NCI-H526 (cell line): ENCODE results near the gene PVALB.

ENCODE experiments used
- DNase-seq, 2 experiments: peaks; one replicate each; lab custom pipeline; 2025; lab: John Stamatoyannopoulos, UW

PVALB gene

DNA sequence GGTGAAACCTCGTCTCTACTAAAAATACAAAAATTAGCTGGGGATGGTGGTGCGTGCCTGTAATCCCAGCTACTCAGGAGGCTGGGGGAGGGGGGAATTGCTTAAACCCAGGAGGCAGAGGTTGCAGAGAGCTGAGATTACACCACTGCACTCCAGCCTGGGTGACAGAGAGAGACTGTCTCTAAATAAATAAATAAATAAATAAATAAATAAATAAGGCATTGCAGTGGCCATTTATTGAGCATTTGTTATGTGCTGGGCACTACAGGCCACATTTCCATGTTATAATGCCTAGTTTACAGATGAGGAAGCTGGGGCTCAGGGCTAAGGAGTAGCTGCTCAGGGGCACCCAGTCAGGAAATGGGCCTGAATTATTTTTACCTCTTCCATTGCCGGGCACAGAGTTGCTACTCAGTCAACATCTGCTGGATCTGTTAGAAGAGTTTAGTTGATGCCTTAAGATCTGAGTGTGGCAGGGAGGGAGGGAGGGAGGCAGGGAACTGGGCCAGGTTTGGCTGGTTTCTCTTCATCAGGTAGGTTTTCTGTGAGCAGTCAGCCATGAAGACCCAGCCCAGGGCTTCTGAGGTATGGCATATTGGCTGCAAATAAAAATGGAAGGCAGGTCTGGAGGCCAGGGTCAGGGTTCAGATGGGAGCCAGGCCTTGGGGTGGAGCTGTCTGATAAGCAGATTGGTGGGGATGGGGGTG, 5.6 kb downstream of the PVALB start:
- DNase-seq, result no peak

DNA sequence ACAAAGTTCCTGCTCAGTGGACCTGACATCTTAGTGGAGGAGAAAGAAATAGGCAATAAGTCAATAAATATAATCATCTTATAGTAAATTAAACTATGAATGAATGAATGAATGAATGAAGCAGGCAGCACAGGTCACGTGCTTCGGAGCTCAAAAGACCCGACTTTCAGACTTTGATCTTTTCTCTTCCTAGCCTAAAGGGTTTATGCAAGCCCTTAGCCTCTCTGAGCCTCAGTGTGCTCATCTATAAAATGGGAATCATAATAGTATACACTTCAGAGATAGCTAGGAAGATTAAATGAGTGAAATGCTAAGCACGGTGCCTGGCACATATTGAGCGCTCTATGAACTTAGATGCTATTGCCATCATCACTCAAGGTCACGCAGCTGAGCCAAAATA, 7.5 kb downstream of the PVALB start:
- no peak for DNase-seq

DNA sequence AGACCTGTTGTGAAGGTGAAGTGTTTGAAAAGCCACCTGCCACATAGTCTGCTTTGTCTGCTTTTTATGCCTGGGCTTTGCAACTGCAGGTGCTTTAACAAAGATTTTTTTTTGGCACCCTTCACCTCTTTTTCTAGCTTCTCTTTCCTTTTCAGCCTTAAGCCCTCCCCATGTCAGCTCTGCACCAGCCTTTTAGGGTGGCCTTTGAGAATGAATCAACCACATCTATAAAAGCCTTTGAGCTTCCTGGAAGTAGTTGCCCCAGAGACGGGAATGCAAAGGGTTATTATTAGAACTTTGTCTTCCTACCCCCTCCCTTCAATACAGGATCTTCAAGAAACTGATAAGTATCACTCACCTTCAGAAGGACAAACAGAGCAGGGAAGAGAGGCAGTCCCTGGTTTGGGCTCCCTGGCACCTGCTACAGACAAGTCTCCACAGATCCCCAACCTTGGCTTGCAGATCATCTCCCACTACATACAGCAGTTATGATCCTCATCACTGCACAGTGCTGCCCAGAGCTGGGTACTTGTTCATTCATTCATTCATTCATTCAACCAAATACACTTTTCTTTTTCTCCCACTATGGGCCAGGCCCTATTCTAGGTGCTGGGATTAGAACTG, 8.0 kb downstream of the PVALB start:
- DNase-seq, result no peak

DNA sequence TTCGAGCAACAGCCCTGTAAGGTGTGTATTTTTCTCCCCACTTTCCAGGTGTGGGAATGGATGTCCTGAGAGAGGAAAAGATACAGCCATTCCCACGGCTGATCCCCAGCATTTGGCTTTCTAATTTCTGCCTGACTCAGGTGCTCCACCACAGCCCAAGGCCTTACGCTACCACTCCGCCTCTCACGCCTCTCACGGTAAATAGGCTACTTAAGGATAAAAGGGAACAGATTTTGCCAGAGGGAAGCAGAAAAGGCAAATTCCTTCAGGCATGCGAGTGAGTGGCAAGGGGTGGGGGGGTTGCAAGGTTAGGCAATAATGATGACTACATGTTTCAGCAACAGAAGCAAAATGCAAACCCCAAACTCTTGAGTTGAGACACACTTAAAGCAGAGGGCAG, 9.2 kb downstream of the PVALB start:
- no peak for DNase-seq

DNA sequence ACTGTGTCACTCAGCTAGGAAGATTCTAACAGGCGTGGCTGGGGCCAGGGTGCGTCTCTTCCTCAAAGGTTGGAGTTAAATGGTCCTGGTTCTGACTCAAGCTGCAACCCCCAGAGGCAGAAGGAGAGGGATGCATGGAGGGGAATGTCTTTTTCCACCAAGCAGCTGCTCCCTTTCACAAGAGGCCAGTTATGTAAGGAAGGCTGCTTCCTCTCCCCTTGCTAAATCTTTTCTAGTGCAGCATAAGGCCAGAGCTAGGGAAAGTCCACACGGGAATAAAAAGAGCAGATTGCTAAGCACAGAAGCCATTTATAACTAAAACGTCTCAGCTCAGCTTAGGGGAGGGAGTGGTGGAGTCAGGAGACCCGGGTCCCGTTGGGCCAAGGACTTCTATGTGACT, 10.0 kb downstream of the PVALB start:
- DNase-seq, result no peak

DNA sequence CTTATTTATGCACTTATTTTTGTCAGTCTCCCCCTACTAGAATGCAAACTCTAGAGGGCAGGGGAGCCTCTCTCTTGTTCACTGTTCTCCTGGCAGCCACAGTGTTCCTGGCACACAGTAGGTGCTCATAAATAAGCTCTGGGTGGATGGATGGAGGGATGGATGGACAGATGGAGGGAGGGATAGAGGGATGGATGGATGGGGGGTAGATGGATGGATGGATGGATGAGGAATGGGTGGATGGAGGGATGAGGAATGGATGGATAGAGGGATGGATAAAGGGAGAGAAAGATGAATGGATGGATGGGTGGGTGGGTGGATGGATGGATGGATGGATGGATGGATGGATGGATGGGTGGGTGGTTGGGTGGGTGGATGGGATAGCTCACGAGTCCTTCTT, 13.5 kb downstream of the PVALB start:
- no peak for DNase-seq

DNA sequence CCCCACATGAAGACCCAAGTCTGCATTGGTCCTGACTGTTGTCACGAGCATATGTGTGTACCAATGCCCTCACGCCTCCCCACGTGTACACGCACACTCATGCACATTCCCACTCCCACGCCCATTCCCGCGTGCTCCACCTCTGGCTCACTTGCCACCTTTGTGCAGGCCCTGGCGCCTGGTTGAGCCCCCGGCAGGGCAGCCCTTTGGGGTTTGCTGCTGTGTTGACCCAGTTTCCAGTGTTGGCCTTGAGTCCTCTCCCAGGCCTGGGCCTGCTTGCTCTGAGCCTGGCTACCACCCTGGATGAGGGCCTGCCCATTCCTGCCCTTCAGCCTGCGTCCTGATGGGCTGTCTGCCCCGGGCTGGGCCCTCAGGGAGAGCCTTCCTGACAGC, 18.2 kb downstream of the PVALB start:
- no peak for DNase-seq

DNA sequence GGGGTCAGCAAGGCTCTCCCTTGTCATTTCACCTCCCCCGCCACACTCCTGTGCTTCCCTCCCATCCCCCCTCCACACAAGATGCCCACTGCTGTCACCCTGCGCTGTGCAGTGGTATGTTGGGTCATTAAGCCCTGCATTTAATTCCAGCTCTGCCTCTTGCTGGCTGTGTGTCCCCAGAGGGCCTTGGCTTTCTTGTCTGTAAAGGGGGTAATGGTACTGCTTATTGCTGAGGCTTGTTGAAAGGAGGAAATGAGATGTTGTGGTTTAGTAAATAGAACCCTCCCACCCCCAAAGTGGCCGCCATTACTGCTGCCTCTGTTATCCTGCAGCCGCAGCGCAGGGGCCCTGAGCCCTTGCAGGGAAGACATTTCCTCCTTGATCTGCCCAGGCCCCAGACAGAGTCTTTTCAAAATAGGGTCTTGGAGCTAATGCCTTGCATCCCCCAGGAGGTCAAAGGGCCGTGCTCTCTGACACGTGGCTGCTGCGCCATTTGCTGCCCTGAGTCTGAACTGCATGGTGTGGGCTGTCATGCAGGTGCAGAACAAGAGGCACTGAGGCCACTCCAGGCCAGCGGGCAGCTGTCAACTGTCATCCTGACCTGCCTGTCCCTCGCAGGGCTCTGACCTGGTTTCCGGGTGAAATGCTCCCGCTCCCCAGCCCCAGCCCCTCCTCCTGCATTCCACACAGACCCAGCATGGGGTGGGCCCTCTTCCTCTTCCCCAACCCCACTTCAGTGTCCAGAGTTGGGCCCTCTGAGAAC, 18.7 kb downstream of the PVALB start:
- DNase-seq, result no peak

DNA sequence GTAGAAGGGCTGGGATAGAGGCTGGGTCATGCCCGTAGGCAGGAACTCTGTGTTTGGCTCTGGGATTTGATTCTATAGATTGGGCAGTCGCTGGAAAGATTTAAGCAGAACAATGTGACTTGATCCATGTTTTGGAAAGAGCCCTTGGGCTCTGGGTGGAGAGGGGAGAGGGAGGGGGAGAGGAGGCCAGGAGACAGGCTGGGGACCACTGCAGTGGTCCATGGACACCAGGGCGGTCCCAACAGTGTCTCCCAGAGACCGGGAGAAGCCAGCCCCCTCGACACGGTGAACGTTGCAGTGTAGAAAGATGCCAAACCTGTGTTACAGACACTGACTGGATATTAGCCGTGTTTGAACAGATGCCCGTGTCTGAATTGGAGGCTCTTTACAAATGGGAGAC, 19.5 kb downstream of the PVALB start:
- no peak for DNase-seq

DNA sequence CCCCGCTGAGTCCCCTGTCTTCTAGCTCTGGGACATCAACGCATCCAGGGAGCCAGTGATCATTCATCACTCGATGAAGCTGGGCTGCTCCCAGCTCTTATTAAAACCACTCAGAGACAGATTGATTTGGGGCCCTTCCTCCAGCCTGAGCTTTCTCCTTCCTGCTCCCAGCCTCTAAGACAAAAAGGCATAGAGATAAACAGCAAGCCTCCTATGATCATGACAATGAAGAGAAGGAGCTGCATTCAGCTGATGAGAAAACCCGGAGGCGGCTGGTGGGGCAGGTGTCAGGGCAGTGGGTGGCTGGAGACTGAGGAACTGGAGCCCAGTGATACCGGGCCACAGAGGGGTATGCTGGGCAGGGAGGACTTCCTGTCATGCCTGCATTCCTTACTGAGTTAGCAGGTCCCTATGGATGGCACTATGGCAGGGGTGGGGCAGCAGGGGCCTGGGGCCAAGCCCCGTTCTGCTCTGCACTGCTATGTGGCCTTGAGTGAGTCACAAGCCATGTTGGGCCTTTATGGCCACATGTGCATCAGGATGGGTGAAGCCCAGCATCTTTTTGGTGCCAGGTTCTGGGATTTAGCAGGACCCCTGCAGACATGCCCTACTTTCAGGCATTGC, 20.2 kb downstream of the PVALB start:
- no peak for DNase-seq

DNA sequence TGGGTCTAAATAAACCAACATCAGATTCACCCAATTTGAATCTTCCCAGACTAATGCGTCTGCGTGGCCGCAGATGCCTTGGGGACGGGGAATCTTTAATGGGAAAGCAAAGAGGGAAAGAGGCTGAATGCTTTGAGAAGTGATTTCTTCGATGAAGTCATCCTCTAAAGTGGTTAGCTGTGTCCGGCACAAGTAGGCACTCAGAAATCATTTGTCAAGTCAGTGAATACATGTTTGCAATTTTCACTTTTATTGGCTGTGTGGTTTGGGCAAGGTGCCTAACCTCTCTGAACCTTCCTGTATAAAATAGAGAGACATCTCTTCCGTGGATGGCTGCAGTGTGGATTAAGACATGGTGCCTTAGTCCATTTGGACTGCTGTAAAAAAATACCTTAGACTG, 21.2 kb downstream of the PVALB start:
- DNase-seq, result no peak

DNA sequence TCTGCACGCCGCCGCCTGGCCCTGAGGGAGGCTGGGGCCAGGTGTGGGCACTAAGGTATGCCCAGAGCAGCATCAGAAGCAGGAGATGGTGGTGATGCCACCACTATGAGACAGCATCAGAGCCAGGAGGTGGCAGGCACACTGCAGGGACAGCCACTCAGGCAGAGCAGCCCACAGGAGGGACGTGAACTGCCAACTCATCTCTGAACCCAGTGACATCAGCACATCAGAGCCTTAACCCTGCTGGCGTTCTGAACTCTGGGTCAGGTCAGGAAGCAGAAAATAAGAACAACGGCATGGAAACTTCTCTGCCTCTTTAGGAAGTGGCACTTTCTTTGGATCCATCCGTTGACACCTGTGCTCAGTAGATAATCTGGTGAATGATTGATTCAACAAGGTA, 26.2 kb downstream of the PVALB start:
- DNase-seq, result no peak

DNA sequence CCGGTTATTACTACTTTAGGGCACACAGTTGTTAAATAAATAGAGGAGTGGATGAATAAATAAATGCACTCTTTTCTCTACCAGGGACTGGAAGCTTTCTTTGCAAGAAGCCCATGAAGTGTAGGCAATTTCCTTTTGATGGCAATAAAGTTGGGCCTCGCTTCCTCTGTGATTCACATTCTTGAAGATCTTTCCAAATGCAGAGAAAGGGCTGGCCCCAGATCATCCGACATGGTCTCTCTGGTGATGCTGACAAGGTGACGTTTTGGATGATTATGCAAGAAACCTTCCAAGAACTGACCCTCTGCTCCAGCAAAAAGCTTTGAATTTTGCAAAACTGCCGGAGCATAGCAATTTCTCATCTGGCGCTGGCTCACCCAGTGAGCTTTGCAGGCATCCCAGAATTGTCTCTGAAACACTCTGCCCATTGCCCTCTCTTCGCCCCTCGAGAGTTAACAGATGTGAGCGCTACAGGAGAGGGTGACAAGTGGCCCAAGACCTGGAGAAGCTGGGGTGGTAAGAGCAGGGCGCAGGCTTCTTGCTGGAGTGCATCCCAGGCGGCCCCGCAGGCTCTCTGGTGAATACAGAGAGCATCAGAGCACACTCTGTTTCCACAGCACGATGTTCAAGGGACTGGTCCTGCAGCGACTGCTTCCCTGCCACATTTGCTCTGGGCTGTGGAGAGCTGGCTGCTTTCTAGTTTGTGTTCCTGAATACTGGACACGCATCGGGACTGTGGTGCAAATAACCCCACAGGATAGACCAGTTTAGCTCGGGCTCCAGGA, 29.4 kb downstream of the PVALB start:
- no peak for DNase-seq

DNA sequence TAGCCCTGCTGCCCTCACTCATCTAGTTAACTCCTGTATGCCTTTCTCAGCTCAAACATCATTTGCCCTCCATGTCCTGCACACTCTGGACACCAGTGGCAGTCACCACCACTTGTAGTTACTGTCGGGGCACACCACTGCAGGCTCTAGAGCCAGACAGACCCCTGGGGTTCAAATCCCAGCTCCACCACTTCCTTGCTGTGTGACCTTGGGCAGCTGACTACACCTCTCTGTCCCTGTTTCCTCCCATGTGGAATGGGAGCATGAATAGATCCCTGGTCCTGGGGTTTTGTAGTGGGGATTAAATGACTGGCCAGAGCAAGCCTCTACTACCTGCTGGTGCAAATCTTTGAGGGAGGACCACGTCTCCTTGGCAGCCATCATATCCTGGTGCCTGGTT, 33.1 kb downstream of the PVALB start:
- DNase-seq, result no peak

DNA sequence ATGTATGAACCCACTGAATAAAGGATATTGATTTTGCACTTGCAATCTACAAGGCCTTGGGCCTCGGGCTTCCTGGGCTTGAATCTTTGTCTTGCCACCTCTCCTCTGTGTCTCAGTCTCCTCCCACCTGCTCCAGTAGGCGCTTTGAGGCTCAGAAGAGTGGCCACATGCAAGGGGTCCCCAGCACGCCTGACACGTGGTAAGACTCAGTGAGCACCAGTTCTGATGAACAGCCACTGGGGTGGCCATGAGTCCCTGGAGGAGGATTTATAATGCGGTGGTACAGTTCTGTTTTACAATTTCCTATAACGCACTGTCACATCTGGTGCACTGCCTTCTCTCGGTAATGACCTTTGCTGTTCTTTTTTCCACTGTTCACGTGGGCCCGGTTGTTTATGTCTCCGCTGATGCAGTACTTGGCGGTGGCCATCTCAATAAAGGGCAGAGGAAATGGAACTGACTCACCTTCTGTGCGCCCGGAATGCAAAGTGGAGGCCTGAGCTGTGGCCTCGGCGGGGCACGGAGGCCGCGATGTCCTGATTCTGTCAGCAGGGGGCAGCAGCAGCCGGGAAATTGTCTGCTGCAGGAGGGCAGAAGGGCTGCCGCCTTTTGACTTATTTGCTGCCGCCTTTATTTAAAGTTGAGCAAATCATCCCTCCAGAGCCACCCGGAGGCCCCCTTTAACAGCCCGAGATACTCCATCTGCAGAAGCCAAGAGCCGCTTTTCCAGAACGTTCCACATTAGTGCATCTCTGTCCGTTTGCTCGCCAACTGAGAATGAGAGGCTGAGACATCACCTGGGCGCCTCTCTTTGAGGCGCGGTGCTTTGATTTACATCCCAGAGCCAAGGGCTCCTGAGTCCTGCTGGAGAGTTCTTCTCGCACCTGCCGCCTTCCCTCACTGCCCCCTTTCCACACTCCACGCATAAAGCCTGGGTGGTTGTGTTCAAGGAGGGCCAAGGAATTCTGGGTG, 34.9 kb downstream of the PVALB start:
- DNase-seq, result peak; percentile 12 to 70

DNA sequence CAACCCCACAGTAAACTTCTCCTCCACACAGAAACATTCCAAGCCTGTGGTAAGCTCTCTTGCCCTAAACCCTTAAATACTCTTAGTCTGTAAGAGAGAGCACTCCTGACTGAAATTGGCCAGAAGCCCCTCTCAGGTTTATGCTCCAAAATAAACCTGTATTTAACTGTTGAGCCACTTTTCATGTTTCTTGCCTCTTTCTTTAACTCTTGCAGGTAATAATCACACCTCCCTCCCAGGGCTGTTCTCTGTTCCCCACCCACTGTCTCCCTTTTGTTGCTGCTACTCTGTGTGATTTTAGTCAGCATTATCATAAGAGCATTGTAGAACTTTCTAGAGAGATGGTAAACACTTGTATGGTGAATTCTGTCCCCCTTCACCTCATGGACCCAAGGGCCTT, 38.8 kb downstream of the PVALB start:
- DNase-seq, result no peak

DNA sequence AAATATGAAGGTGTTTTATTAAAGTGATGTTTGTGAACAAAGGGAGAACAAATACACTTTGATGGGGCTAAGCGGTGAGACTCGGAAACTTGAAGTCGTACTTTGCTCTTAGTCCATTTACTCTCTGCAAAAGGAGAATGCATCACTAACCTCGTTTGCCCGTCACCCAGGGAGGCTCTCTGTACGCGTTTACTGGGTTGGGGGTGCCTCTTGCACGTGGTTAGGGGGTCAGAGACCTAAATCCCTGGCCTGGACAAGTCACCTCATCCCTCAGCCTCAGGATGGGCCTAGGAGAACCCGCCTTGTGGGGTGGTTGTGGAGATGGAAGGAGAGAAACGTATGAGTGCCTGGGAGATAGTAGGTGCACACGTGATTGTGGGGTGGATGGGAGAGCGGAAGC, 40.1 kb downstream of the PVALB start:
- no peak for DNase-seq

DNA sequence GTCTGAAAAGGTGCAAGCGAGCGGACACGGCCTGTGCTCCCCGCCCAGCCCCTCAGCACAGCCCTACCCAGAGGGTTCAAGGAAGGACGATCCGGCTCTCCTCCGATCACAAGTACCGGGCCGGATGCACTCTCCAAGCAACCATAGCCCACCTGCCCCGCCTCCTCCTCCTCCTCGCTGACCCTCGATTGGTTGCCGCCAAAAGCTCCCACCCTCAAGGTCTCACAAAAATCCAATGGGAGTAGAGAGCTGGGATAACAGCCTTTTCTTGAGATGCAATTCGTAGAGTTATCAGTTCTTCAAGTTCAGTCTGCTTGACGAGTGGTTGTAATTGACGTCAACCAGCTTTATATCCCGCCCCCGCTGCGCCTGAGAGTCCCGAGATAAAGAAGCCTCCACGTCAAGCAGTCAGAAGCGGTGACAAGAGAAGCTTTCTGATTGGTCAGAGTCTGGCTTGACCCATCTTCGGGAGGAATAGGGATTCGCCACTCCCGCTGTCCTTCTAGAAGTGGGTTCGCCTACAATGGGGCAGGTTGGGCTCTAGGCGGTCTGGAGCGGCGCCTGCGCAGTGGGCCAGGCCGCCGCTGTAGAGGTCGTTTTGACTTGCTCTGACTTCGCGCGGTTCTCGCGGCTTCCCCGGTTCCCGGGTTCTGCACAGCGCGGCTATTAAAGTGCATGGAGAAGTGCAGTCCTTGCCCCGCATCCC, 40.7 kb downstream of the PVALB start, which contains the start of gene IFT27:
Gene IFT27, minus strand, starts transcription at position 156 of the 706 bp plus-strand sequence. CDS start 412 bp downstream, outside the sequence.
- DNase-seq, result peak; percentile 98 to 100

DNA sequence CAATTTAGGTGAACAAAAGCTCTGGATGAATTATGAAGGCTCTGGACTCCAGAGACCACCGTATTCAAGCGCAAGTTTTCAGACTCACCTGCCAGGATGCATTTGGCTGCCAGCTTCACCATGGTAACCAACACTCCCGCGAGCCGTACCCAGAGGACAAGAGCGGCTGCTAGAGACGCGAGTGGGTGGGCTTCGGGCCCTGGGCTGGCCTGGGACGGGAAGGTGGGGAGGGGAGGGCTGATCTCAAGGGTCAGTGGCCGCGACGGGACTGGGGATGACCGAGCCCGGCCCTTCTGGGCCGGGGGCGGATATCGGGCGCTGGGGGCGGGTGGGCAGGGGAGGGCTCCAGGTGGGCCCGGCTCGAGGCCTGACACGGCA, 41.3 kb downstream of the PVALB start:
- DNase-seq, result peak; percentile 9 to 21

DNA sequence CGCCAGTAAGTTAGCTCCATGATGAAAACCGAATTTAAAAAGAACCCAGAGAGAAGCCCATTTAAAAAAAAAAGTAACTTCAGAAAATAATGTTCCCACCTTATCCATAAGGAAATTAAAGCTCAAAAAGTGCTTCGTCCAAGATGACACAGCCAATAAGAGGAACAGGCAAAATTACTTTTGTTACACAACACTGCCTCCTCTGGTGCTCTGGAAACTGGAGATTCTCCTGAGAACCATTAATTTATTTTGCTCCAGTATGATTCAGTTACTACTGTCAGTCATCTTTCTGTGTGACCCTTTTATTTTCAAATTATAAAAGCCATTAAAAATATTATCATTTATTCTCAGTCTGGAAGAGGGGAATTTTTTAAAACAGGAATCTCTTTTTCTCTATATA, 42.9 kb downstream of the PVALB start:
- DNase-seq, result peak in 1 of 2 experiments; percentile 36
